Fibroblast of skin of back (primary cell): ENCODE results near the gene C4orf36.

Experiments
- DNase-seq: peaks from one replicate; pipeline ENCODE4 v3.0.0-alpha.2; 2013

C4orf36 gene

GRCh38 chr4:86855572-86855971 lies 36.6 kb downstream of the C4orf36 start:
- peak; percentile 67 for DNase-seq

GRCh38 chr4:86853209-86853608 lies 39.0 kb downstream of the C4orf36 start:
- no peak for DNase-seq

GRCh38 chr4:86848732-86849619 lies 43.2 kb downstream of the C4orf36 start, which contains the start of gene SLC10A6:
SLC10A6 (minus strand) TSS chr4:86849384; CDS start chr4:86849115, 269 bp downstream.
- DNase-seq: no peak

GRCh38 chr4:86848136-86848535 lies 44.1 kb downstream of the C4orf36 start:
- no peak for DNase-seq

GRCh38 chr4:86847571-86847970 lies 44.7 kb downstream of the C4orf36 start:
- DNase-seq: no peak

- no peak for DNase-seq
These were observed 45.3 kb downstream of the C4orf36 start for GRCh38 chr4:86846921-86847320.

GRCh38 chr4:86845593-86845992 lies 46.6 kb downstream of the C4orf36 start:
- DNase-seq: no peak

- DNase-seq: no peak
These were observed 50.9 kb downstream of the C4orf36 start for GRCh38 chr4:86841309-86841708.

GRCh38 chr4:86840858-86841257 lies 51.4 kb downstream of the C4orf36 start:
- DNase-seq: peak; percentile 41

GRCh38 chr4:86837691-86838503 lies 54.3 kb downstream of the C4orf36 start:
- no peak for DNase-seq

GRCh38 chr4:86835677-86836076 lies 56.5 kb downstream of the C4orf36 start:
- no peak for DNase-seq

GRCh38 chr4:86834901-86835300 lies 57.3 kb downstream of the C4orf36 start:
- peak; percentile 52 for DNase-seq

GRCh38 chr4:86833615-86834014 lies 58.6 kb downstream of the C4orf36 start:
- no peak for DNase-seq

- peak; percentile 77 for DNase-seq
These were observed 60.7 kb downstream of the C4orf36 start for GRCh38 chr4:86831262-86832130.
